GM19328 (cell line): ENCODE measurements around the gene ADIG.
A peak's percentile ranks its signal among the peaks of the same experiment; 100 is the strongest.

Experiments used
- ATAC-seq: cut with Tn5 transposase; IDR thresholded peaks from one replicate; pipeline ENCODE4 v1.9.1; 2021; ENCODE audit warnings: mild to moderate bottlenecking, moderate library complexity; ENCODE audit not compliant: unreplicated experiment

ADIG gene

DNA sequence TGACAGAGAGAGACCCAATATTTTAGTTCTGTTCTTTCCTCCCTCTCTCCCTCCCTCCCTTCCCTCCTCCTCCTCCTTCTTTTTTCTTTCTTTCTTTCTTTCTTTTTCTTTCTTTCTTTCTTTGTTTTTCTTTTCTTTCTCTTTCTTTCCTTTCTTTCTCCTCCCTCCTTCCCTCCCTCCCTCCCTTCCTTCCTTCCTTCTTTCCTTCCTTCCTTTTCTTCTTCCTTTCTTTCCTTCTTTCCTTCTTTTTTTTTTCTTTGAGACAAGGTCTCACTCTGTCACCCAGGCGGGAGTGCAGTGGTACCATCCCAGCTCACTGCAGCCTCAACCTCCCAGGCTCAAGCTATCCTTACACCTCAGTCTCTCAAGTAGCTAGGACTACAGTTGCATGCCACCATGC lies 49.0 kb downstream of the ADIG start:
- no peak for ATAC-seq

DNA sequence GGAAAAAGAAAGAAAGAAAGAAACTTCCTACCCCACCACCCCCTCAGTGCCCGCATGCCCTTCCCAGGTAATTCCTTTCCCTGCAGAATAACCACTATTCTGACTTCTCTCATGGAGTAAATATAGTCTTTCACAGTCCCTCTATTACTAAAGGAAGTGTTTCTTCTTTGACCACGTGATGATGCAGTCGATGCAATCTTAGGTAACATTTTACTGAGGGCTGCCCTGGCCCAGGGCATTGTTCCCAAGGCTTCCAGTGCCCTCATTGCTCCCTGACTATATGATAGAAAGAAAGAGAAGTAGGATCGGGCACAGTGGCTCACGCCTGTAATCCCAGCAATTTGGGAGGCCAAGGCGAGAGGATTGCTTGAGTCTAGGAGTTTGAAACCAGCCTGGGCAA lies 49.7 kb downstream of the ADIG start:
- no peak for ATAC-seq

DNA sequence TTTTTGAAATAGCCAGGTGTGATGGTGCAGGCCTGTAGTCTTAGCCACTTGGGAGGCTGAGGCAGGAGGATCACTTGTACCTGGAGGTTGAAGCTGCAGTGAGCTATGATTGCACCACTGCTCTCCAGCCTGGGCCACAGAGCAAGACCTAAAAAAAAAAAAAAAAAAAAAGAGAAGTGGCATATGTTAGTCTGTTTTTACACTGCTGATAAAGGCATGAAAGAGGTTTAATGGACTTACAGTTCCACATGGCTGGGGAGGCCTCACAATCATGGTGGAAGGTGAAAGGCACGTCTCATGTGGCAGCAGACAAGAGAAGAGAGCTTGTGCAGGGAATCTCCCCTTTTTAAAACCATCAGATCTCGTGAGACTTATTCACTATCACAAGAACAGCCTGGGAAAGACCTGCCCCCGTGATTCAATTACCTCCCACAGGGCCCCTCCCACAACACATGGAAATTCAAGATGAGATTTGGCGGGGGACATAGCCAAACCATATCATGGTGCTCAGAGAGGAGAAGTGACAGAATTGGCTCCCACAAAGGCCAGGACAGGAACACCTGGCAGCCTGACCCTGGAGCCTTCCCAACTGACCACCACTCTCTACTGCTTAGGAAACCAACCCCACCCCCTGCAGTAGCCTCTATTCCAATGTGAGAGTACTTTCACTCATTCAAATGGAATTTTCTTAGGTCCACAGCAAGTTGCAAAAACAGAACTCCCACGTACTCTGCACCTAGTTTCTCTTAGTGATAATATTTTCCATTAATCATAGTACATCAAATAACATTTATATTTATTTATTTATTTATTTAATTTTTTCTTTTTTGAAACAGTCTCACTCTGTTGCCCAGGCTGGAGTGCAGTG lies 50.4 kb downstream of the ADIG start:
- ATAC-seq, result no peak

DNA sequence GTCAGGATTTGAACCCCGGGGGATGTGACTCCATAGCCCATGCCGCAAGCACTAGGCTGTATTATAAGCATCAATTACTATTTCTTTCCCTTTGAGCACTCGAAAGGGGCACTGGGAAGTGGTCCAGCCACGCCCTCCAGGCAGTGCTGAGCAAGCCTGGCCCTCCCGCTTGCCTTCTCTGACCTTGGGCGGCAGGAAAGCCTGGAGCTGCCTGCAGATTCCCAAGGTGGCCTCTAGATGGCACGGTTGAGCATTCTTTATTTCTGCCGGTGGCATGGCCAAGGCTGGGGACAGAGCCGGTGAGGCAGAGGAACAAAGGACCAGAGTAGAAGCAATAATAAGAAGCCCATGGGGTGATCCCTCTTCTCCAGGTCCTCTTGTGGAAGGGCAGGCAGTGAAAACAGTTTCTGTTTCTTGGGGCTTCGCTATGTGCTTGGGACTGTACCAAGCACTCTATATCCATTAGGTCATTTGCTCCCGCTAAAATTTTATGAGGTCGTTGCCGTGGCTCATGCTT lies 52.6 kb downstream of the ADIG start:
- peak; percentile 57 for ATAC-seq

DNA sequence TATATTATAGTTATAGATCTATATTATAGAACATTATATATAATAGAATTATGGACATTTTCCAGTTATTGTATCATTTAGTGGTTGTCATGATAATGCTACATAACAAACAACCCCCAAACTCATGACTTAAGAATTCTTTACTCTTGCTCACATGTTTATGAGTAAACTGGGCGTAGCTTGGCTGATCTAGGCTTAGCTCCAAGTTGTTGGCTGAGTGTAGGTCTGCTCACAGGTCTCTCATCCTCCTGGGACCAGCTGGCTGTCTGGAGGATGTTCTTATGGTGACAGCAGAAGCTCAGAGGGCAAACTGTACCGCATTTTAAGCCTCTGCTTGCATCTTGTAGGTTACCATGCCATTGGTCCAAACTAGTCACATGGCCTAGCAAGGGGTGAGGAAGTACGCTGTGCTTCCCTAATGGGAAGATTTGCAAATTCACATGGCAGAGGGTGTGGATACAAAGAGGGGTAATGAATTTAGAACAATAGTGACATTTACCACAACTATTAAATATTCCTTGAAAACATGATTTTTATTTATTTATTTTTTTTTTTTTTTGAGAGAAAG lies 54.8 kb downstream of the ADIG start:
- no peak for ATAC-seq
